BJ (cell line): ENCODE results near the gene ZNF280B. TPM values are rescaled to one million over a fixed set of nuclear protein-coding genes. Genes with fewer than 3 reads are reported as not detected.
"Not testable (repeated sequence)": the region's sequence is repeated elsewhere in the genome, so short reads cannot be mapped to it uniquely, and the experiment has no call there.

ENCODE experiments used
- CTCF ChIA-PET: fragments of 350-600 bp; formaldehyde crosslinking; extraction: SDS; loops from one replicate; lab custom pipeline; 2021; ENCODE audit warnings: antibody characterized with exemption, inconsistent platforms; lab: Yijun Ruan, JAX
- POLR2A ChIA-PET: fragments of 300-600 bp; sonication (Branson Sonifier 250); formaldehyde crosslinking; extraction: SDS; loops from one replicate; lab custom pipeline; 2021; ENCODE audit warnings: antibody characterized with exemption; lab: Charles Lee
- DNase-seq: peaks from one replicate; pipeline ENCODE4 v3.0.0-alpha.2; 2011; ENCODE audit warnings: low read depth
- H3K27me3 ChIP-seq: 2 replicates; pipeline ENCODE4 v1.6.0; 2011; ENCODE audit warnings: low read length; ENCODE audit not compliant: control insufficient read depth, insufficient read depth
- H3K36me3 ChIP-seq: 2 replicates; pipeline ENCODE4 v1.5.1; 2011; ENCODE audit warnings: low read length; ENCODE audit not compliant: control insufficient read depth, insufficient read depth
- H3K4me3 ChIP-seq: 2 replicates; pipeline ENCODE4 v1.5.1; 2011; ENCODE audit warnings: low read depth, mild to moderate bottlenecking, control low read depth, low read length
- CTCF ChIP-seq: IDR thresholded peaks from 2 replicates; pipeline ENCODE4 v1.5.1; 2011; ENCODE audit warnings: low read depth, mild to moderate bottlenecking, control low read depth, inconsistent platforms, low read length, moderate library complexity; ENCODE audit not compliant: insufficient read depth
- polyA plus RNA-seq: library from polyadenylated mRNA; depleted of rRNA; stranded (reverse); fragments of >200 nt; gene quantifications from 2 replicates; pipeline ENCODE4 v1.2.3, GENCODE V29; 2011

Gene ZNF280B
- polyA plus RNA-seq, 1 experiment = 0.58 TPM

- H3K27me3 ChIP-seq = no peaks in the 10 kb centered on the region
- CTCF ChIA-PET = interaction anchor here (1.4 kb wide), 1 partner anchor 41 kb away, joined by 3 read pairs; no protein-coding TSS in a partner anchor
- TF ChIP-seq CTCF = no peak
- POLR2A ChIA-PET = no interaction called here
- no peak overlapping the region for H3K4me3 ChIP-seq
- no peaks in the 10 kb centered on the region for H3K36me3 ChIP-seq
- DNase-seq = no peak
Observed at GRCh38 chr22:22535662-22536061, 27.1 kb upstream of the ZNF280B start.

- TF ChIP-seq CTCF = no peak
- no peaks in the 10 kb centered on the region for H3K27me3 ChIP-seq
- POLR2A ChIA-PET = no interaction called here
- H3K4me3 ChIP-seq = no peak overlapping the region
- CTCF ChIA-PET = interaction anchor here (1.4 kb wide), 1 partner anchor 42 kb away, joined by 3 read pairs; no protein-coding TSS in a partner anchor
- DNase-seq = no peak
- no peaks in the 10 kb centered on the region for H3K36me3 ChIP-seq
Observed at GRCh38 chr22:22534604-22535415, 26.3 kb upstream of the ZNF280B start.

GRCh38 chr22:22533863-22534262 lies 25.3 kb upstream of the ZNF280B start:
- H3K4me3 ChIP-seq = no peak overlapping the region
- no peaks in the 10 kb centered on the region for H3K27me3 ChIP-seq
- ChIA-PET CTCF (no interaction called here), POLR2A (no interaction called here)
- no peaks in the 10 kb centered on the region for H3K36me3 ChIP-seq
- no peak for TF ChIP-seq CTCF
- no peak for DNase-seq

- ChIA-PET POLR2A (interaction anchor here (0.7 kb wide), 1 partner anchor 32 kb away, joined by 4 read pairs; no protein-coding TSS in a partner anchor), CTCF (no interaction called here)
- no peak for DNase-seq
- H3K27me3 ChIP-seq = no peaks in the 10 kb centered on the region
- H3K36me3 ChIP-seq = no peaks in the 10 kb centered on the region
- no peak for TF ChIP-seq CTCF
- no peak overlapping the region for H3K4me3 ChIP-seq
Observed at GRCh38 chr22:22533417-22533816, 24.9 kb upstream of the ZNF280B start.

- H3K27me3 ChIP-seq, H3K36me3 ChIP-seq, DNase-seq, H3K4me3 ChIP-seq: not testable (repeated sequence)
- POLR2A ChIA-PET = interaction anchor here (0.7 kb wide), 1 partner anchor 31 kb away, joined by 4 read pairs; no protein-coding TSS in a partner anchor
- CTCF ChIA-PET = interaction anchor here (0.7 kb wide), 1 partner anchor 21 kb away, joined by 3 read pairs; no protein-coding TSS in a partner anchor
Observed at GRCh38 chr22:22532547-22533071, 24.1 kb upstream of the ZNF280B start.
